ENCODE data around the gene KLF7. TPM values are rescaled to one million over a fixed set of nuclear protein-coding genes. Genes with fewer than 3 reads are reported as not detected.

The KLF7 gene
- total RNA-seq, 4 donors from 2014 or later, result 23.0 to 76.3 (median 32.4) TPM

- no peak for TF ChIP-seq CTCF (IDR thresholded peaks at IDR 0.05)
- ATAC-seq (ENCODE audit: low FRiP score) (no peak), DNase-seq (ENCODE audit: low spot score) (no peak)
Observed at GRCh38 chr2:207202645-207203044, 36.9 kb upstream of the KLF7 start.

DNA sequence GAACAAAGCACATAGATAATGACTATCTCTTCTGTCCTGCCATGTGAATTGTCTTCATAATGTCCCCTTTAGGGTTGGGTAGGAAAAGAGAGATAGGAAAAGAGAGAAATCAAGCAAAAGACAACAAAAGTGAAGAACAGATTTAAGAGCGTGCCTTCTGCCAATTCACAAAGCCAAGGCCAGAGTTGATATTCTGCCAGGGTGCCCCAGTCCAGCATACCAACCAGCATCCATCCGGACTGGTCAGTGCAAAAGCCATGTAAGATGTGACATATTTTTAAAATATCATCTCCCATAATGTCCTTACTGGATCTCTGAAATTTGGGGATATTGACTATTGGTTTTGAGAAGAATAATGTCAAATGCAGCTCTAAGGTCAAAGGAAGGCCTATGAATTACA lies 35.7 kb upstream of the KLF7 start:
- TF ChIP-seq CTCF (IDR thresholded peaks at IDR 0.05), result no peak
- DNase-seq (ENCODE audit: low spot score), result no peak
- ATAC-seq (ENCODE audit: low FRiP score), result no peak

DNA sequence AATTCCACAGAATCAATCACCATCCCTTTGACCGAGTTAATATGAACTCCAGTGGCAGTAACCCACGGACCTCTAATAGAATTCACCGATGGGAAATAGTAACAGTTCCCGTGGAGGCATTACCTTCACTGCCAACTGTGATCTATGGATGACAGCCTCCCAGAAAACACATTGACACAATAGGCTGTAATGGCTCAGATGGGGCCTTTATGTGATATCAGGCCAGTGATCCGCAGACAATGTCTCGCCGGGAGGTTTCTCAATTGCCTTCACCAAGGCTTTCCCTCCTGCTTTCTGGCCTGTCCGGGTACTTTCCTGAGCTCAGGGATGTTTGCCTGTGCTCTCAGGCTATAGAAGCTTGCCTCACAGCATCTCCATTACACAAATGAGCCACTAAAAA lies 34.4 kb upstream of the KLF7 start:
- no peak for ATAC-seq (ENCODE audit: low FRiP score)

DNA sequence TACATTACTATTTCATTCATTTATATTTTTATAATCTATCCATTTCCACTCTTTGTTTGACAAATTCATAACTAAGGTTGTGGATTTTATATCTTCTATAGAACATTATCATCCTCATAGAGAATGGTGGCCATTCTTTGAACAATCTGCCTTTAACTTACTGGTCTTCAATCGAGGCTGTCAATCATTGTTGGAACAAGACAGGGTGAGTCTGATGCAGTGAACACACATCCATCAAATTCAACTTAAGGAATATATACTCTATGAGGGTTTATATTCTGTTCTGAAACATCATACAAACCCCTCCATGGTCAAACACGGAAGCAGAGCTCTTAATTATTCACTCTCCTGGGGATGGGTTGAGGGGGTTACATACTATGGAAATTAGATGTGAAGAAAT lies 28.3 kb upstream of the KLF7 start:
- TF ChIP-seq CTCF (IDR thresholded peaks at IDR 0.05), result no peak
- ATAC-seq (ENCODE audit: low FRiP score), result no peak
- no peak for DNase-seq (ENCODE audit: low spot score)

More for the DNA sequence above, 34.4 kb upstream of the KLF7 start:
- TF ChIP-seq CTCF (IDR thresholded peaks at IDR 0.05), result no peak
- DNase-seq (ENCODE audit: low spot score), result no peak

- DNase-seq (ENCODE audit: low spot score) (no peak), ATAC-seq (ENCODE audit: low FRiP score) (no peak)
- TF ChIP-seq CTCF (IDR thresholded peaks at IDR 0.05), result no peak
Observed at GRCh38 chr2:207188626-207189419, 23.1 kb upstream of the KLF7 start.

- DNase-seq (ENCODE audit: low spot score) (no peak), ATAC-seq (ENCODE audit: low FRiP score) (no peak)
- TF ChIP-seq CTCF (IDR thresholded peaks at IDR 0.05), result no peak
Observed at GRCh38 chr2:207185372-207185771, 19.6 kb upstream of the KLF7 start.

DNA sequence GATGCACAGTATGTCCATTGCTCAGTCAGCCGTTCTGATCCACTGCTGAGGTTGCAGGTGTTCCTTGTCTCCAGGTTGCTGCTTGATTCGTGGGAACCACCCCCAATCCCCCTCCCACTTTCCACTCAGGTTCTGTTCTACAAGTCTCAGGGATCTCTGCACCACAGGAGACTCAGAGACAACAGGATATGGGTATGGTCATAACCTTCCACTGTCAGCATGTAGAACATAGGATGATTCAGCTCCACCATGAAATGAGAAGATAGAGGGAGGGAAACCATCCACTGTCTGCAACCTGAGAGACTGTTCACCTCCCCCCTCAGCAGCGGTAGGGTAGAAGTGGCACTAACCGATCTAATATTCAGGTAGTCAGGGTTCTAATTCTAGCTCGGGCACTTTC lies 19.0 kb upstream of the KLF7 start:
- TF ChIP-seq CTCF (IDR thresholded peaks at IDR 0.05), result no peak
- no peak for DNase-seq (ENCODE audit: low spot score)
- no peak for ATAC-seq (ENCODE audit: low FRiP score)

All from omental fat pad (tissue), 4 donors.